Measurements from ENCODE around the gene HRK. TPM values are rescaled to one million over a fixed set of nuclear protein-coding genes. Genes with fewer than 3 reads are reported as not detected.

The HRK gene
- total and polyA plus RNA-seq, 2 of the 13 experiments (the other 11 are each of a cell fraction or from before 2014, with no cell fraction given), result 0.02 TPM; not detected in 1

DNA sequence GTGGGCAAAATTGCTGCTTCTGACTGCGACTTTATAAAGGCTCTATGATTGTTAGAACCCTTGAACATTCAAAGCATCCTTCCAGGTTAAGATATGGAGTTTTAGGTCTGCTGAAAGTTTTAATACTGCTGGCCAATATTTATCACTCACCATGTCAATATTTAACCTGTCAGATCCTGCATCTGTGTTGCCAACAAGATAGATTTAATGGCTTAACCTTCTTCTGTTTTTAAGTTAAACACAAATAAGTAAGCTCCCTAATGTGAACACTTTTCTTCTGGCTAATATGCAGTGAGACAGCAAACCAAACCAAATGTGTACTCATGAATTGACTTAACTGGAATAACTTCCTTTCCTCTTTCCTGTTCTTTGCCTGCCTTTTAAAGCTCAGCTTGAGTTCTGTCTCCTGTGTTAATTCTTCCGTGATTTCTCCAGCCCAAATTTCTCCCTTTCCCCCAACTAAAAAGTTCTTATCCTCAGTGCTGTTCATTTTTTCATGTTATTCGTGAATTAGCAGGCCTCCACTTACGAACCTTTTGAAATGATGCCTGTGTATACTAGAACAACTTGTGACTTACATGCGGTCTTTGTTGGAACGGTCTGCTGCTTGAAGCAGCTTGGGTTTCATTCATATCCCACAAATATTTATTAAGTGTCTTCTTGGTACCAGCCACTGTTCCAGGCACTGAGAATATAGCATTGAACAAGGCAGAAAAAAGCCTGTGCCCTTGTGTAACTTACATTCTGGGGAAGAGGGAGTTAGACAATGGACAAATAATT is 38.7 kb upstream of the HRK start:
- BruUV-seq (replicated peaks), result no TSS peak

More for the DNA sequence above, 38.7 kb upstream of the HRK start:
- in situ Hi-C loops (cut with HindIII; ENCODE audit: extremely low pct_ligation_motif_present, low pct_unique_long_range_greater_than_20kb), result loop anchor here (10.0 kb wide), 1 partner anchor 215 kb away; no protein-coding TSS in a partner anchor
- intact Hi-C loops (cut with micrococcal nuclease; ENCODE audit: unreplicated experiment), result loop anchor here (10.0 kb wide), 1 partner anchor 185 kb away; the partner anchor contains the start of genes RNFT2 and SPRING1
- Histone ChIP-seq H3K79me2 (ENCODE audit: insufficient read depth, low read length) (no peaks in the 10 kb centered on the region), H3K36me3 (replicated peaks in 1 of 2; ENCODE audit: control insufficient read depth in 1 of 2, insufficient read depth in 2 of 2, low read length in 2 of 2) (no peaks in the 10 kb centered on the region; a peak in 2 of 5 replicates), H3K9ac (ENCODE audit: insufficient read depth, low read depth, low read length) (no peak overlapping the region), H3K9me3 (ENCODE audit: low read length) (no peaks in the 10 kb centered on the region), H4K20me1 (ENCODE audit: insufficient read depth, low read length) (peaks cover 7% of the 10 kb centered on the region; the same call in 1 of the 2 replicates), H3K27ac (ENCODE audit: extremely low read length, insufficient read depth, low read length) (no peak overlapping the region), H3K4me3 (replicated peaks in 1 of 3; ENCODE audit: insufficient read depth in 1 of 3, low read depth in 2 of 3, low read length in 3 of 3) (no peak overlapping the region), H2AFZ (ENCODE audit: low read length) (no peak overlapping the region), H3K4me1 (ENCODE audit: insufficient read depth, low read length) (peaks cover 59% of the 10 kb centered on the region), H3K27me3 (ENCODE audit: control insufficient read depth in 1 of 2, insufficient read depth in 2 of 2, low read length in 2 of 2) (no peaks in the 10 kb centered on the region), H3K4me2 (ENCODE audit: low read depth, low read length) (no peak overlapping the region)
- DNase-seq (ENCODE audit: low spot score) (no peak), FAIRE-seq (no peak), ATAC-seq (no peak)
- TF ChIP-seq ZNF556 (CRISPR knock-in tag; IDR thresholded peaks at IDR 0.05; ENCODE audit: borderline replicate concordance) (0 out of 2 replicates have a peak, but pooled peaks have one; percentile 26), TSC22D2 (CRISPR knock-in tag; IDR thresholded peaks at IDR 0.05; ENCODE audit: borderline replicate concordance) (no peak), ZNF574 (CRISPR knock-in tag; IDR thresholded peaks at IDR 0.05) (no peak)
- TF ChIP-seq, protein P1, sequence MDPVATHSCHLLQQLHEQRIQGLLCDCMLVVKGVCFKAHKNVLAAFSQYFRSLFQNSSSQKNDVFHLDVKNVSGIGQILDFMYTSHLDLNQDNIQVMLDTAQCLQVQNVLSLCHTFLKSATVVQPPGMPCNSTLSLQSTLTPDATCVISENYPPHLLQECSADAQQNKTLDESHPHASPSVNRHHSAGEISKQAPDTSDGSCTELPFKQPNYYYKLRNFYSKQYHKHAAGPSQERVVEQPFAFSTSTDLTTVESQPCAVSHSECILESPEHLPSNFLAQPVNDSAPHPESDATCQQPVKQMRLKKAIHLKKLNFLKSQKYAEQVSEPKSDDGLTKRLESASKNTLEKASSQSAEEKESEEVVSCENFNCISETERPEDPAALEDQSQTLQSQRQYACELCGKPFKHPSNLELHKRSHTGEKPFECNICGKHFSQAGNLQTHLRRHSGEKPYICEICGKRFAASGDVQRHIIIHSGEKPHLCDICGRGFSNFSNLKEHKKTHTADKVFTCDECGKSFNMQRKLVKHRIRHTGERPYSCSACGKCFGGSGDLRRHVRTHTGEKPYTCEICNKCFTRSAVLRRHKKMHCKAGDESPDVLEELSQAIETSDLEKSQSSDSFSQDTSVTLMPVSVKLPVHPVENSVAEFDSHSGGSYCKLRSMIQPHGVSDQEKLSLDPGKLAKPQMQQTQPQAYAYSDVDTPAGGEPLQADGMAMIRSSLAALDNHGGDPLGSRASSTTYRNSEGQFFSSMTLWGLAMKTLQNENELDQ (CRISPR knock-in tag; IDR thresholded peaks at IDR 0.05; ENCODE audit: borderline replicate concordance), result no peak
- TF ChIP-seq, protein P2, sequence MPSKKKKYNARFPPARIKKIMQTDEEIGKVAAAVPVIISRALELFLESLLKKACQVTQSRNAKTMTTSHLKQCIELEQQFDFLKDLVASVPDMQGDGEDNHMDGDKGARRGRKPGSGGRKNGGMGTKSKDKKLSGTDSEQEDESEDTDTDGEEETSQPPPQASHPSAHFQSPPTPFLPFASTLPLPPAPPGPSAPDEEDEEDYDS (CRISPR knock-in tag; IDR thresholded peaks at IDR 0.05), result no peak
- POLR2A ChIA-PET, result no interaction called here
- CTCF ChIA-PET (ENCODE audit: low intra/inter-chr PET ratio, low total read pairs), result no interaction called here
- 91% methylated on average over 6 of the region's 6 CpGs for WGBS (ENCODE audit: low lambda C conversion rate)
